OCI-LY7 (cell line): Measurements from ENCODE around the gene TMEM239.

Experiments
- EZH2phosphoT487 ChIP-seq: fragments of 200-600 bp; sonication (generic); IDR thresholded peaks from 2 replicates; pipeline ENCODE4 v1.6.1; 2018; ENCODE audit warnings: low read depth, borderline replicate concordance, mild to moderate bottlenecking, mixed run types, antibody characterized with exemption, low read length, moderate library complexity, mixed read lengths
- TF ChIP-seq, protein P1 (sequence below): fragments of 200-600 bp; sonication (generic); conservative IDR thresholded peaks from 2 replicates; pipeline ENCODE4 v1.5.1; 2014; ENCODE audit warnings: mild to moderate bottlenecking, antibody characterized with exemption, low read length, moderate library complexity, mixed read lengths

DNA sequence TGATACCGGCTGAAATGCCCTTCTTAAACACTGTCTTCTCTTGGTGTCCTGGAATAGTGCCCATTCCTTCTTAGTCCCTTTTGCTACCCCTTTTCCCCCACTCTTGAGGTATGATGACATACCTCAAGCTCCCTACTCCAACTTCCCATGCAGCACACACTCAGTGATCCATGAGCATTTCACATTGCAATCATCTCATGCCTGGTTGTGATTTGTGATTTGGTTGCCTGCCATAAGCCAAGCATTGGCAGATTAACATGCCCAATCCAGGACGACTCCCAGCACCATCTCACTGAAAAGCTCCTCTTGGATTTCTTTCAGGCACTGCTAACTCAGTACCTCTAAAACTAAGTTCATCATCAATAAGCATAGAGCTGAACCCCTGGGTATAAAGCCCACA lies 42.4 kb downstream of the TMEM239 start:
- TF ChIP-seq, protein P1, sequence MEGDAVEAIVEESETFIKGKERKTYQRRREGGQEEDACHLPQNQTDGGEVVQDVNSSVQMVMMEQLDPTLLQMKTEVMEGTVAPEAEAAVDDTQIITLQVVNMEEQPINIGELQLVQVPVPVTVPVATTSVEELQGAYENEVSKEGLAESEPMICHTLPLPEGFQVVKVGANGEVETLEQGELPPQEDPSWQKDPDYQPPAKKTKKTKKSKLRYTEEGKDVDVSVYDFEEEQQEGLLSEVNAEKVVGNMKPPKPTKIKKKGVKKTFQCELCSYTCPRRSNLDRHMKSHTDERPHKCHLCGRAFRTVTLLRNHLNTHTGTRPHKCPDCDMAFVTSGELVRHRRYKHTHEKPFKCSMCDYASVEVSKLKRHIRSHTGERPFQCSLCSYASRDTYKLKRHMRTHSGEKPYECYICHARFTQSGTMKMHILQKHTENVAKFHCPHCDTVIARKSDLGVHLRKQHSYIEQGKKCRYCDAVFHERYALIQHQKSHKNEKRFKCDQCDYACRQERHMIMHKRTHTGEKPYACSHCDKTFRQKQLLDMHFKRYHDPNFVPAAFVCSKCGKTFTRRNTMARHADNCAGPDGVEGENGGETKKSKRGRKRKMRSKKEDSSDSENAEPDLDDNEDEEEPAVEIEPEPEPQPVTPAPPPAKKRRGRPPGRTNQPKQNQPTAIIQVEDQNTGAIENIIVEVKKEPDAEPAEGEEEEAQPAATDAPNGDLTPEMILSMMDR, result no peak
- no peak for TF ChIP-seq EZH2phosphoT487
